D341Med (cell line): ENCODE data around the gene SYNM.

Experiments used
- DNase-seq: peaks from one replicate; pipeline ENCODE4 v3.0.0; 2012; ENCODE audit warnings: low spot score

SYNM gene

DNA sequence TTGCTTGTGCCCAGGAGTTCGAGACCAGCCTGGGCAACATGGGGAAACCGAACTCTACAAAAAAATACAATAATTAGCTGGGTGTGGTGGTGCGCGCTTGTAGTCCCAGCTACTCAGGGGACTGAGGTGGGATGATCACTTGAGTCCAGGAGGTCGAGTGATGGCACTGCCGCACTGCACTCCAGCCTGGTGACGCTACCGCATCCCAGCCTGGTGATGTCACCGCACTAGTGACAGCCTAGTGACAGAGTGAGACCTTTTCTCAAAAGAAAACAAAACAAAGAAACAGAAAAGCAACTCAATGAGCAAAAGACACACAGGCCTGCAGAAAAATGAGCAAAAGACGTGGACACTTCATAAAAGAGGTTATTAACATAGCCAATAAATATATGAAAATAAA, 19.9 kb upstream of the SYNM start:
- DNase-seq = no peak

DNA sequence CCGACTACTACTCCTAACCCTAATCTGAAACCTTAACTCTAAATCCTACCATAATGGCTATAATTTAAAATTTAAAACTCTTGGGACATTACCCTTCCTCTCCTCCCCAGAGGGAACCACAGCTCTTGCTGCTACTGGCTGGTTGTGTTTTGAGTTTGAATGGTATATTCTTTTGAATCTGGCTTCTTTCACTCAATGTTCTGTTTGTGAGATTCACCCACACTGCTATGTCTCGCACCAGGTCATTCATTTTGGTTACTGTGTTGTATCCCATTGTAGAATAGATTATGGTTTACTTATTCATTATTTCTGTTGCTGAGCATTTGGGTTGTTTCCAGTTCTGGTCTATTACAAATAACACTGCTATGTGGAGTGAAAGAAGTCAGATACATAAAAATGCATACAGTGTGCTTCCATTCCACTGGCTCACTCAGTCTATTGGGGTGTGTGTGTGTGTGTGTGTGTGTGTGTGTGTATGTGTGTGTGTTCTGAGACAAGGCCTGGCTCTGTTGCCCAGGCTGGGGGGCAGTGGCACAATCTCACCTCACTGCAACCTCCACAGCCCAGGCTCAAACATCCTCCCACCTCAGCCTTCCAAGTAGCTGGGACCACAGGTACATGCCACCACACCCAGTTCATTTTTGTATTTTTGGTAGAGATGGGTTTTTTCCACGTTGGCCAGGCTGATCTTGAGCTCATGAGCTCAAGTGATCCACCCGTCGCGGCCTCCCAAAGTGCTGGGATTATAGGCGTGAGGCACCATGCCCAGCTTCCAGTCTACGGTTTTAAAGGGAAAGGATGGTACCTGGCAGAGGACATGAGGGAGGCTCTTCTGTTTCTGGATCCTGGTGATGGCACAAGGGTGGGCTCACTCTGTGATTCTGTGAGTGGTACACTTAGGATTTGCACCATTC, 19.2 kb upstream of the SYNM start:
- DNase-seq = no peak

DNA sequence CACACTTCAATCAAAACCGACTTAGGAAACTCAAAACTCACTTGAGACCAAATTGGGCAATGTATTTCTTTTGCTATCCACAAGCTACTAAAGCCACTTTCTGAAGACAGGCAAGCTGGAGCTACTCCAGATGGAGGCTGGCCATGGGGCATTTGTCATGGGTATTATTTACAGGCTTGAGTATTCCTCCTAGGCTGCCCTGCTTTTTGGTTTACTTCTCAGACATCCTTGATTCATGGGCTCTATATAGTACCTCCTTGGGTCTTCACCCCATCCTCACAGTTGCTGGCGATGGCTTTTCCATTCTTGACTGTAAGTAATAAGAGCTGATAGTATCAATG, 18.6 kb upstream of the SYNM start:
- no peak for DNase-seq

DNA sequence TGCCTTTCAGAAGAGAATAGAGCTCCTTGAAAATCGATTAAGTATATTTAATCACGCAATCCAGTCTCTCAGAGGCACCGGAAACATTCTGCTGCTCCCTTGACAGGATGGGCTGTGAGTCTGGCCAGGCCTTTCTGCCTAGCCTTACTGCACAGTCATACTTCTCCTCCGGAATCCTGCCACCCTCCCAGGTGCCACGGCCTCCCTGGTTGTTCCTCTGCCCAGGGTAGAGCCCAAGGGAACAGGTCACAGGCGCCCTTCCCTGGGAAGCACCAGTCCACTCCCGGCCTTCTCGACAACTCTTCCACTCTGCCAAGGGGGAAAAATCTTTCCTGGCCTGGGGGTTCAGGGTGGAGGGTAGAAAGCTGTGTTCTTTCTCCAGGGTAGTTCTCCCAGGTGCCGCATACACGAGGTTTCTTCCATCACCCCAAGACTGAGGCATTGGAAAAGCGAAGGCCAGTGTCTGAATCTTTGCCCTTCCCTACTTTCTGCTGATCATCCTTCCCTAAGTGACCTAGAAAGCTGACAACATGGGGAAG, 17.4 kb upstream of the SYNM start:
- no peak for DNase-seq

DNA sequence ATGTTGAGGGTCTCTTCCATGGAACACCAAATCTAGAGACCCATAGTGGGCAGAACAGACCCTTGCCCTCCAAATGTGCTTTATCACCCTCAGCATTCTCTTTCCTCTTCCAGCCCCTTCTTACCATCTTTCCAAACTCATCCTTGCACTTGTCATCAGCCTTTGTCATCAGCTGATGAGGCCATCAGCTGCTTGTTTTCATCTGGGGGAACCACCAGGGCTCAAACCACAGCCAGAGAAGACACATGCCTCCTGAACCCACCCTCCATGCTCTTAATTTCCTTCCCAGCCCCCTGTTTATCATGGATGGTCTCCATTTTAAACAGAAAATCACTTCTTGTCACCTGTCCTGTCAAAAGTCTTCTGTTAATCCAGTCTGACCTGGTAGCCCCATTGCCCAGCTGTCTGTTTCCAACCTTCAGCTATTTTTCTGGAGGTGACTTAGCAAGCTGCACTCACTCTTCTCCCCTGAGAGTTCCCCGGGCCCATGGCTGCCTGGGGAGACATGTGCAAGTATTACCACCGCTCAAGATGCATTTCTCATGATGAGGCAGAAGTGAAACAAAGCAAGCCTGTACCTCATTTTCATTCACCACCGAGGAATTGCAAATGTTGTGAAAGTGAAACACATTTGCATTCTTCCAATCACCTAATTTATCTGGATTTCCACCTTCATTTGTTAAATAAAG, 14.7 kb upstream of the SYNM start:
- DNase-seq = no peak

DNA sequence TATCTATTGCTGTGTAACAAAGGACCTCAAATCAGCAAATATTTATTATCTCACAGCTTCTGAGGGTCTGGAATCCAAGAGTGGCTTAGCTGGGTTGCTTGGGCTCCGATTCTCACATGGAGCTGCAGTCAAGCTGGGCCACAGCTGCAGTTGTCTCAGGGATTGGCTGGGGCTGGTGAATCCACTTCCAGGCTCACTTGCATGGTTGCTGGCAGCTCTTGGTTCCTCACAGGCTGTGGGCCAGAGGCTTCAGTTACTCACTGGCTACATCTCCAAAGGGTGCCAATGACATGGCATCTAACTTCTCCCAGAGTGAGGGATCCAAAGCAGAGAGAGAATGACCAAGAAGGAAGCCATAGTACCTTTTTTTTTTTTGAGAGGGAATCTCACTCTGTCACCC, 13.9 kb upstream of the SYNM start:
- DNase-seq = no peak

DNA sequence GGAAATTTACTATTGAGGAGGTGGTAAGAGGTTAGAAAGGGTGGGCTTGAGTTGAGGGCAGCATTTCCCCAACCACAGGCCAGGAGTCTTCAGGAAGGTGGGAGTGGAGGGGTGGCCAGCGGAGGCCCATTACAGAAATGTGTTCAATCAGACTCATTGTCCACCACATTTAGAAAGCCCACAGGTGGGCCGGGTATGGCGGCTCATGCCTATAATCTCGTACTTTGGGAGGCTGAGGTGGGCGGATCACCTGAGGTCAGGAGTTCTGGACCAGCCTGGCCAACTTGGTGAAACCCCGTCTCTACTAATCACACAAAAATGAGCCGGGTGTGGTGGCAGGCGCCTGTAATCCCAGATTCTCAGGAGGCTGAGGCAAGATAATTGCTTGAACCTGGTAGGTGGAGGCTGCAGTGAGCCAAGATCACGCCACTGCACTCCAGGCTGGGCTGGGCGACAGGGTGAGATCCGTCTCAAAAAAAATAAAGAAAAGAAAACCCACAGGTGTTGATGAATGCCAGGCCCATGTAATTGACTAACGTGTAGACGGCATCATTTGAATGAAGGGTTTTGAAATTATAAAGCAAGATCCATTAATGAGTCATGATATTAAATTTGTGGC, 12.2 kb upstream of the SYNM start:
- no peak for DNase-seq

DNA sequence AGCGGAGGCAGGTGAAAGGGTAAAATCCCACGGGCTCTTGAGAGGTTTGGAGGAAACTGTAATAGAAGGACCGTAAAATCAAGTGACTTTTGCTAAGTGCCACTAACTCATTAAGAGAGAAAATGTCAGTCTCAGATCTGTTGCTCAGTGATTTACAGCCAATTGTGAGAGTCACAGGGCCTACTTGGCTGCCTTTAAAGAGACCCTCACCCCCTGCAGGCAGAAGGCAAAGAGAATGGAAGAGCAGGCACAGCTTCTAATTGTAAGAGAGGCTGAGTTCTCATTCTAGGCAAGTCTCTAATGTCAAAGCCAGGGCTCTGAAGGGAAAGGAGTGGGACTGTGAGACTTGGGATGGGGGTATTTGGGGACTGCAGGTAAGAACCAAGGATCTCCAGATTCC, 9.3 kb upstream of the SYNM start:
- DNase-seq = no peak

DNA sequence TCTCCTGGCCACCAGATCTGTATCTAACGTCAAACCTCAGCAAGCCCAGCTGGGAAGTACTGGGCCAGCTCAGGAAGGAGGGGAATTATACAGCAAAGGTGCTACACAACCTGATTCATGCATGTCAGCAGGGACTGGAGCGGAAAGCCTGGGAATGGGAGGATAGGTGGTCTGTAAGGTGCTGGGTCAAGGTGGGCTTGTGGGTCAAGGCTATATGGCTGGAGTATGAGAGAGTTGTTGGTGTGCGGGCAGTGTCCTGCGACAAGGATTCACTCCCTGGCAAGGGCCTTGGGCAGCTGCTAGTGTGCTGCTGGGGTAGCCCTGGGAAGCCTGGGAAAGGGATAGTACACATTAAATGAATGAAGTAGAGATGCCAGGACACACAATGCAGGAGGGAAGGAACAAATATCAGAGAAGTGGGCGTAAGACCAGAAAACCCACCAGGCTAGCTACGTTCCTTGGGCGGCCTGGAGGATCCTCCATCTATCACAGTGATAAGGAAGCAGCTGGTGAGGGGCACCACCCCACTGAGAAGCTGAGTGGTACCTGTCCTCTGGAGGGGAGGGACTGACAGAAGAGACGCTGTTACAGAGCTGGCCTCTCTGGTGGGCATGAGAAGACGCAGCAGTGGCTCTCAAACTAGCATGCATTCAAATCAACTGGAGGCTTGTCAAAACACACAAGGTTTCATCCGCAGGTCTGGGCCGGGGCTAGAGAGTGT, 8.5 kb upstream of the SYNM start:
- DNase-seq = no peak

DNA sequence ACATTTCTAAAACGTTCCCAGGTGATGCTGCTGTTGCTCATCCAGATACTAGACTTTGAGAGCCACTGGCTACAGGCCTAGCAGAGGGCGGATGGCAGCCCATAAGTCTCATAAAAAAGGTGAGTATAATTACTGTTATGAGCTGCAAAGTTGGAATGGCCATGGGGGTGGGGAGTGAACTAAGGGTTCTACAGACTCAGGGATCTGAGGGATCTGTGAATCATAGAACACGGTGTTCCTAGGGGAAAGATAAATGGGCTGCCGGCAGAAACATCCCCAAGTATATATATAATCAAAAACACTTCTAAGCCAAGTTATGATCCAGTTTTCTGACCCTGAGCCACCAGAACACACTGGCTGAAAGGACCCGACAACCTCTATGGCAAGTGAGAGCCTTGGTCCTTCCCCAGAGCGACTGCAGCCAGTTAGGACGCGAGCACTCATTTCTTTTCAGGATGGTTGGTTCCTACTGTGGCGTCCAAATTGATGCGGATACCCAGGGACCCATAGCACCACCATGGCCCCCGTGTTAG, 7.9 kb upstream of the SYNM start:
- no peak for DNase-seq

DNA sequence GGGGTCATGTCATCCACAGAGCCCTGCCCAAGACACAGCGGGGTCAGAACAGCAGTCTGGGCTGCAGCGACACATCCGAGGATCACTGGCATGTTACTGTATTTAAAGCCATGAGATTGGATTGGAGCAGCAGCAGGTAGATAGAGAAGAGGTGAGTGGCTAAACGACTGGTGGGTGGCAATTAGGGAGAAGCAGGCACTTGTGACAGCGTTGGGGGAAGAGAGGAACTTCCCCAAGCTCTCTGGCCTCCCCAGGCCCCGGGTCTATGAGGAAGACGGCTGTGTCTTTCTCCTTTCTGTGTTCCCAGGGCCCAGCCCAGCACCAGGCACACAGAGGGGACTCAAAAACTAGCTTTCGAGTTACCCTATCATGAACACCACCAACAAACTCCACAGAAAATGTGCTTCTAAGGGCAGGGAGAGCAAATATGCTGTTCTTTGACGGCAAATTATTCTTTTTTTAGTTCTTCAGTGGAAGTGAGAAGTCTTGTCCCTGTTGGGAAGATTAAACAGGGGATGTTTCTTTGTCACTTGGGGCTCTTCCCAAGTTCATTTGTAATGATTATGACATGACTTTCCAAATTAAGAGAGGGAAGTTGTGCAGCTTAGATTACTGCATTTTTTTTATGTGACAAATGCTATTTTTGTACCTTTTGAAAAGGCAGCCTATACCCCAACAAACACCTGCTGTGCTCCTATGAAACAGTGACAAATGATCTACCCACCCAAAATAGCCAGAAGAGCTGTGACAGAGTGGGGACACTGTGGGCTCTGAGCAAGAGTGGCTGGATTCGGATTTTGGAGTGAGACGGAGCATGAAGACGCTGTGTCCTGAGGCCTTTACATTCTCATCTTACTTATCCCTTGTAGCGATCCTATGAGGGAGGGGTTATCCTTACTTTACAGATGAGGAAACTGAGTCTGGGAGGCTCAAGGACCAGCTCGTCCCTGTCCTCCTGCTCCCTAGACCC, 7.2 kb upstream of the SYNM start:
- no peak for DNase-seq

DNA sequence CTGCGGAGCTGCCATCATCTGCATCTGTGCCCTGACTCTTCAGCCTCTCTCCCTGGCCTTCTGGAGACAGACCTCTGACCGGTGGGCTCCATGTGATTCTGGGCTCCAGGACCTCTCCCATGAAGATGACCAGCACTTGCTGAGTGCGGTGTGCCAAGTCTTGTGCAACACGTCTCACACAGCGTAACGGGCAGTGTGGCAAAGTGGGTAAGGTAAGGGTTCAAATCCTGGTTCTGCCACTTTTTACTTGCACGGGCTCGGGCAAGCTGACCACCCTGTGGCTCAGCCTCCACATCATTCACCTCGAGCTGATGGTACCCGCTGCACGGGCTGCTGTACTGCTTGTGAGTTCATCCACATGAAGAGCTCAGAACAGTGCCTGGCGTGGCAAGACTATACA, 6.5 kb upstream of the SYNM start:
- no peak for DNase-seq

DNA sequence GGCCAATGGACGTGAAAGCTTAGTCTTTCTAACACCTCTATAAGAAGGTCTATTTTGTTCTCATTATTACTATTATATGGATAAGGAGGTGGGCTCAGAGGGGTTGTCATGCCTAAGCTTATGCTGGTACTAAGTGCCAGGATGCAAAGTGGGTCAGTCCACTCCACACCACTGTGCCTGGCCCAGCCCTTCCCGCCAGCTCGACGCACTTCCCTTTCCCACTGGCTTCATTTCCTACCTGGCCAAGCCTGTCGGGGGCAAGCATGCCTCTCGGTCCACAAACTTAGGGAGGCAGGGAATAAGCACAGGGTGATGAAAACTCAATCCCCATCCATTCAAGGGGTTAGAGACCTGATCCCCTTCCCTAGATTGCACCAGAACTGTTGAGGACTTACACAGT, 5.9 kb upstream of the SYNM start:
- no peak for DNase-seq

DNA sequence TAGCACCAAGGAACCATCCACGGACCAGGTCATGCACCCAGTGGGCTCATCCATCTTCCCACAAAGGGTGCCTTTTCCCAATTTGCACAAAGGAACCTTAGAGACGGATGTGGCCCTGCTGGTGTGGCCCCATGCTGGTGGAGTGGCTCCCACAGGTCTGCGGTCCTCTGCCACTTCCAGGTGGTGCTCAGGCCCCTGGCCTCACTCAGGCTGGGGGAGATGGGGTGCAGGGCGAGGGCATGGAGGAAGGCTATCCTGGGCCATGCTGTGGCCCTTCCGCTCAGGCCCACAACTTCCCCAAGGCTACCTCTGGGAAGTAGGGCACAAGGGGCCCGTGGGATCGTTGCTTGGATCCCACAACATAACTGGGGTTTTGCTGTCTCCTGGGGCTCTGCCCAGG, 5.2 kb upstream of the SYNM start:
- no peak for DNase-seq

DNA sequence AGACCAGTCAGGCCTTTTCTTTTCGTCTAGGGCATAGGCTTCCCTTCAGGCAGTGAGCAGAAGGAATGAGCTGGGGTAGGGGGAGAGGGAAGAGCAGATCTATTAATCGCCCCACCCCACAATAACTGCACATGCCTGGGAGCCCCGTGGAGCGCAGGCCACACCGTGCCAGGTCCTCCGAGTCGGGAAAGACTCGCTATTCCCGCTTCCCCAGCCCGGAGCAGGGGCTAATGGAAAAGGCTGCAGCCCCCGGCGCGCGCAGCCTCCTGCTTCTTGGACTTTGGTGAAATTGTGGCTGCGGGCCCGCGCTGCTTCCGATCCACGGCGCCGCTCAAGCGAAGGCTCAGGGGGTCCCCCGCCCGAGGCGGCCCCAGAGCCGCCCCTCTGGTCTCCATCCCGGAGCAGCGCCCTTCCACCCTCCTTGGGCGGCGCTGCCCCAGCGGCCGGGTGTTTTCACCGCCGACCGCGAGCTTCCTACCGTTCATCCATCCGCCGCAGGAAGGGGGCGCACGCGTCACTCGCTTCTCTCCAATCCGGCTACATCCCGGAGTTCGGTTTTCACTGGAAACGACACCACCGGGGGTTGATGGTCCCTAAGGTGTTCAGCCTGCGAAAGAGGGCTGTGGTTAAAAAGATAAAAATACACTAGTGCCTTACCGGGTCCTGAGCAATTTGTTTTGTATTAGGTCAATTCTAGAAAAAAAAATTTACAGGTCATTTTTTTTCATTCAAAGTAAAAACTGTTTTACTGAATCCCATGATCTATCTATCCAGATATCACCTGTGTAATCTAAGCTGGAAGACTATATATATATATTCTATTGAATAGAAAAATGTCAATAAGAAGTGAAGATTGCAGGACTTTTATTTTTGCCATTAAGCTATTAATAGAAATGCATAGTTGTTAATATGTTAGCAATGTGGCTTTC, 4.4 kb upstream of the SYNM start:
- peak; percentile 88 for DNase-seq

DNA sequence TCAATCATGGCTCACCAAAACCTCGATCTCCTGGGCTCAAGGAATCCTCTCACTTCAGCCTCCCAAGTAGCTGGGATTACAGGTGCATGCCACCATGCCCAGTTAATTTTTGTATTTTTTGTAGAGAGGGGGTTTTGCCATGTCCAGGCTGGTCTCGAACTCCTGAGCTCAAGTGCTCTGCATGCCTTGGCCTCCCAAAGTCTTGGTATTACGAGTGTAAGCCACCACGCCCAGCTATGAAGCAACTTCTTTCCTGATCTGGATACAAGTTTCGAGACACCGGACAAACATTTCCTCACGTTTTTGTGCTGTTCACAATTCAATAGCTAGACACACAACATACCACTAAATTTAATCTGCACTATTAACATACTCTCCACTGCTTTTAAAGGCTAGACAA, 3.4 kb upstream of the SYNM start:
- no peak for DNase-seq

DNA sequence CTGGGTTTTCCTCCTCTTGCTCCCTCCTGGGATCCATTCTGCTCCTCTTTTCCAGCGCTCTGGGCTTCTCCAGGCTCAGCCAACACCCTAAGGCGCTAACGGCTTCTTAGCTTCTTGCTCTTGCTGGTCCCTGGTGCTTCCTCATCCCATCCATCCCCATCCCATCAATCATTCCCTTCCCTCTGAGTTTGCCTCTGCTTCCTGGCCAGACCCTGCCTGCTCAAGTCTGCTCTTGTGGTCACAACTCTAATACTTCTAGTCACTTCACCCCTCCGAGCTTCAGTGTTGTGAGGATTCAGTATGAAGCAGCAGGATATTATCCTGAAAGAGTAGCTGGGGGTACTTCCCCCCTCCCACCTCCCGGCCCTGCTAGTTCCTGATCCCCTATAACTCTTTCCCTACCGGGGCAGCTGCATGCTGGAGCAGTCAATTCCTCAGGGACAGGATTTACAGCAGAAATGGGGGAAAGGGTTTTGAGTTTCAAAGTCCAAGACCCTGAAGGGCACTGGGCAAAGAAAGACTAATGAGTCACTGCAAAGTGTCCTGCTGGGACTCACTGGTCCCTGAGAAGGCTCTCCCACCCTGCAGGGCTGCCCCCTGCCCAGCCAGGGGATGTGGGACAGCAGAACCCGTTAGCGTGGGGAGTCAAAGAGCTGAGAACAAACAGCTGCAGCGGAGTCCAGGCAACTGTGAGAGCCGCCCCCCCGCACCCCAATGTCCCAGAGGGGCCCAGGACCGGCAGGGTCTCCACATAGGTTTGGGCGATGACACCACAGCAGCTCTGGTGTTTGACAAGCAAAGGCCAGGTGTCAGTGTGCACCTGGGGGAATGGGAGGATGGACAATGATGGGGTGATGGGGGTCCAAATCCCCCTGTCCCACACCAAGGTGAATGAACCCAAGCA, 2.3 kb upstream of the SYNM start:
- no peak for DNase-seq

DNA sequence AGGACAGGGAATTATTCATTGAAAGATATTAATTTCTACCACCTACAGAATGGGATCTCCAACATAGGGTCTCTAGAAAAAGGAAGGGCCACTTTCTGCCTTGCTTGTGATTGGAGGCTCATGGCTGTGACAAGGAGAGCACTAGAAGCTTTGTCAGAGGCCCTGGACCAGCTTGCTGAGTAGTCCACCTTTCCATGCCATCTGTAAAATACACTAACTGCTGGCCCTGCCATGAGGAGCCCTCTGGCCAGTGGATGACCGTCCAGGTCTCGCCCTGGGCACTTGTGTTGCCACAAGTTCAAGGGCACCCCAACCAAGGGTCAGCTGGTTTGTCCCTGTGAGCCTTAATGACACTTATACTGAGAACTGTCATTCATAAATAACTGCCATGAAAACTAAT, 1.6 kb upstream of the SYNM start:
- DNase-seq = no peak
